CD4-positive, alpha-beta T cell (primary cell): ENCODE data around the gene R3HDM4. TPM values are rescaled to one million over a fixed set of nuclear protein-coding genes. Genes with fewer than 3 reads are reported as not detected.

Experiments
- ATAC-seq: fragments of 200-7000 bp; cut with Tn5 transposase; one replicate; pipeline ENCODE4 v1.10.0; 2022; ENCODE audit warnings: mild to moderate bottlenecking; ENCODE audit not compliant: poor library complexity
- CTCF ChIA-PET: fragments of 350-600 bp; sonication (Branson Sonifier 250); formaldehyde crosslinking; loops from one replicate; lab custom pipeline; 2021; ENCODE audit warnings: antibody characterized with exemption, inconsistent platforms; lab: Charles Lee
- POLR2A ChIA-PET: fragments of 350-600 bp; sonication (Branson Sonifier 250); formaldehyde crosslinking; loops from one replicate; lab custom pipeline; 2021; ENCODE audit warnings: antibody characterized with exemption, inconsistent platforms; lab: Charles Lee
- DNase-seq, 14 experiments: peaks; one replicate each; pipeline ENCODE4 v3.0.0-alpha.2; 2013 to 2020; ENCODE audit warnings: mixed read lengths in 2 of 14
- H3K27ac ChIP-seq, 2 donors: one replicate each; pipeline versions ENCODE4 v1.5.1 to v1.7.0; 2013; ENCODE audit warnings: low read length in 2 of 2, low read depth in 1 of 2, mild to moderate bottlenecking in 1 of 2
- H3K27me3 ChIP-seq, 2 experiments: 1 replicate in 1 of 2; 2 replicates in 1 of 2; pipeline versions ENCODE4 v1.6.1 to v1.7.0; 2013; ENCODE audit warnings: low read length in 2 of 2, control low read depth in 1 of 2, mild to moderate bottlenecking in 1 of 2, moderate library complexity in 1 of 2; ENCODE audit not compliant: insufficient read depth in 2 of 2, control insufficient read depth in 1 of 2
- H3K36me3 ChIP-seq: one replicate; pipeline ENCODE4 v1.6.1; 2013; ENCODE audit warnings: low read length, control low read depth; ENCODE audit not compliant: insufficient read depth
- H3K4me1 ChIP-seq: one replicate; pipeline ENCODE4 v1.6.1; 2013; ENCODE audit warnings: low read length, control low read depth; ENCODE audit not compliant: insufficient read depth
- H3K4me3 ChIP-seq: one replicate; pipeline ENCODE4 v1.5.1; 2013; ENCODE audit warnings: mild to moderate bottlenecking, low read length, moderate library complexity
- H3K9me3 ChIP-seq, 2 experiments: 1 replicate in 1 of 2; 2 replicates in 1 of 2; pipeline versions ENCODE4 v1.6.1 to v1.7.0; 2013; ENCODE audit warnings: low read length in 2 of 2, mild to moderate bottlenecking in 2 of 2, control low read depth in 1 of 2, moderate library complexity in 1 of 2; ENCODE audit not compliant: control insufficient read depth in 1 of 2, insufficient read depth in 1 of 2
- H3K27ac Mint-ChIP-seq: one replicate; pipeline ENCODE4 v1.8.0; 2020; ENCODE audit warnings: mixed read lengths
- H3K27me3 Mint-ChIP-seq: one replicate; pipeline ENCODE4 v1.8.0; 2021; ENCODE audit warnings: mixed read lengths
- H3K36me3 Mint-ChIP-seq: one replicate; pipeline ENCODE4 v1.8.0; 2021; ENCODE audit warnings: low read depth, mixed read lengths
- H3K4me1 Mint-ChIP-seq: one replicate; pipeline ENCODE4 v1.8.0; 2021; ENCODE audit warnings: low read depth, mixed read lengths
- H3K4me3 Mint-ChIP-seq: one replicate; pipeline ENCODE4 v1.8.0; 2020; ENCODE audit warnings: mild to moderate bottlenecking, mixed read lengths
- H3K9me3 Mint-ChIP-seq: one replicate; pipeline ENCODE4 v1.8.0; 2020; ENCODE audit warnings: mixed read lengths
- intact Hi-C, 2 experiments: fragments of 100-400 bp; cut with DNase I in 1 of 2; cut with micrococcal nuclease in 1 of 2; formaldehyde crosslinking; loops; one replicate each; pipeline versions ENCODE4 v1.15.1 to v1.9.0; 2023 to 2025; cut with DNase I, micrococcal nuclease
- total RNA-seq, 174 experiments: library from RNA in 2 of 174; stranded (reverse) in 2 of 174; gene quantifications; one replicate each; pipeline ENCODE4 v1.2.3 and lab custom pipeline; 2021 to 2026
- TF ChIP-seq, protein P1 (sequence below): fragments of 200-600 bp; IDR thresholded peaks from one replicate; pipeline ENCODE4 v1.8.0; 2022; ENCODE audit warnings: antibody characterized with exemption, mild to moderate bottlenecking

The R3HDM4 gene
- total RNA-seq, 2 experiments from 2014 or later: 309 to 313 TPM

DNA sequence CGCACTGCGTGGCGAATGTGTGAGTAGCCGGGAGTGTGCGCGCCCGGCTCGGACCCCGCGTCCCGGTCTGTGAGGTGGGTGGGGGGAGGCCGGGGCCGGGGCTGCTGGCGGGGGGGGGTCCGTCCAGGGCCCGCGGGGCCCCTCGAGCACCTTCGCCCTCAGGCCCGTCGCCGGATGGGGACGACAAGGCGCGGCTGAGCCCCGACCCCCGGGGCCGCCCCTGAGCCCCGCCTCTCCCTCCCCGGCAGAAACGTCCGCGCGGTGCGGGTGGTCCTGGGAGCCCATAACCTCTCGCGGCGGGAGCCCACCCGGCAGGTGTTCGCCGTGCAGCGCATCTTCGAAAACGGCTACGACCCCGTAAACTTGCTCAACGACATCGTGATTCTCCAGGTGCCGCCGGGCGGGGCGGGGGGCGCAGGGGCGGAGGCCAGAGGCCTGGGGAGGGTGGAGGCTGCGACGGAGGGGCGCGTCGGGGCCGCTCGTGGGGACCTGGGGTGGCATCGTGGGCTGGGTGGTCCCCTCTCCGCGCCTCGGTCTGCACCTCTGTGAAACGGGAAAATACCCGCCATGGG, 59.9 kb downstream of the R3HDM4 start:
- ATAC-seq (no peak), DNase-seq (no peak)
- POLR2A ChIA-PET: no interaction called here
- Histone ChIP-seq H3K4me1 (peaks cover 8% of the 10 kb centered on the region), H3K4me3 (no peak overlapping the region), H3K36me3 (no peaks in the 10 kb centered on the region), H3K27me3 (peaks cover 28 to 35% of the 10 kb centered on the region in 2 experiments), H3K9me3 (no peaks in the 10 kb centered on the region), H3K27ac (no peak overlapping the region)
- CTCF ChIA-PET: no interaction called here
- Mint-ChIP-seq H3K27ac (no peak overlapping the region), H3K4me3 (no peak overlapping the region), H3K27me3 (peaks cover 29% of the 10 kb centered on the region), H3K36me3 (no peaks in the 10 kb centered on the region), H3K9me3 (no peaks in the 10 kb centered on the region), H3K4me1 (no peaks in the 10 kb centered on the region)
- TF ChIP-seq, protein P1, sequence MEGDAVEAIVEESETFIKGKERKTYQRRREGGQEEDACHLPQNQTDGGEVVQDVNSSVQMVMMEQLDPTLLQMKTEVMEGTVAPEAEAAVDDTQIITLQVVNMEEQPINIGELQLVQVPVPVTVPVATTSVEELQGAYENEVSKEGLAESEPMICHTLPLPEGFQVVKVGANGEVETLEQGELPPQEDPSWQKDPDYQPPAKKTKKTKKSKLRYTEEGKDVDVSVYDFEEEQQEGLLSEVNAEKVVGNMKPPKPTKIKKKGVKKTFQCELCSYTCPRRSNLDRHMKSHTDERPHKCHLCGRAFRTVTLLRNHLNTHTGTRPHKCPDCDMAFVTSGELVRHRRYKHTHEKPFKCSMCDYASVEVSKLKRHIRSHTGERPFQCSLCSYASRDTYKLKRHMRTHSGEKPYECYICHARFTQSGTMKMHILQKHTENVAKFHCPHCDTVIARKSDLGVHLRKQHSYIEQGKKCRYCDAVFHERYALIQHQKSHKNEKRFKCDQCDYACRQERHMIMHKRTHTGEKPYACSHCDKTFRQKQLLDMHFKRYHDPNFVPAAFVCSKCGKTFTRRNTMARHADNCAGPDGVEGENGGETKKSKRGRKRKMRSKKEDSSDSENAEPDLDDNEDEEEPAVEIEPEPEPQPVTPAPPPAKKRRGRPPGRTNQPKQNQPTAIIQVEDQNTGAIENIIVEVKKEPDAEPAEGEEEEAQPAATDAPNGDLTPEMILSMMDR: no peak
- intact Hi-C loops: no loop called here

- Histone ChIP-seq H3K27me3 (peaks cover 34 to 42% of the 10 kb centered on the region in 2 experiments), H3K4me3 (no peak within 1 kb of the TSS), H3K9me3 (no peaks in the 10 kb centered on the region), H3K27ac (no peak within 1 kb of the TSS), H3K36me3 (no peaks in the 10 kb centered on the region), H3K4me1 (peaks cover 4% of the 10 kb centered on the region)
- H3K27ac Mint-ChIP-seq: no peak within 1 kb of the TSS
- DNase-seq (no peak), ATAC-seq (no peak)
- no peak within 1 kb of the TSS for H3K4me3 Mint-ChIP-seq
- H3K27me3 Mint-ChIP-seq: peaks cover 36% of the 10 kb centered on the region
- ChIA-PET POLR2A (no interaction called here), CTCF (no interaction called here)
- TF ChIP-seq, protein P1: no peak
- H3K9me3 Mint-ChIP-seq: no peaks in the 10 kb centered on the region
- intact Hi-C loops: no loop called here
- H3K36me3 Mint-ChIP-seq: no peaks in the 10 kb centered on the region
- no peaks in the 10 kb centered on the region for H3K4me1 Mint-ChIP-seq
Measured at GRCh38 chr19:852136-853013, 60.6 kb downstream of the R3HDM4 start, which contains the start of gene ELANE. Gene ELANE (plus strand): TSS chr19:852303. CDS start chr19:852329, 26 bp downstream.

GRCh38 chr19:850979-851335, 62.1 kb downstream of the R3HDM4 start:
- TF ChIP-seq, protein P1: no peak
- Mint-ChIP-seq H3K27me3 (peaks cover 47% of the 10 kb centered on the region), H3K36me3 (no peaks in the 10 kb centered on the region), H3K9me3 (no peaks in the 10 kb centered on the region), H3K4me3 (no peak overlapping the region), H3K27ac (no peak overlapping the region), H3K4me1 (no peaks in the 10 kb centered on the region)
- Histone ChIP-seq H3K9me3 (no peaks in the 10 kb centered on the region), H3K36me3 (no peaks in the 10 kb centered on the region), H3K4me1 (no peaks in the 10 kb centered on the region), H3K4me3 (no peak overlapping the region), H3K27ac (no peak overlapping the region), H3K27me3 (peaks cover 40 to 50% of the 10 kb centered on the region in 2 experiments)
- intact Hi-C loops: no loop called here
- ChIA-PET POLR2A (interaction anchor here (0.7 kb wide), 1 partner anchor 12 kb away, joined by 3 read pairs; no protein-coding TSS in a partner anchor), CTCF (no interaction called here)
- ATAC-seq (no peak), DNase-seq (no peak)
